HG02973 (cell line): Measurements from ENCODE around the gene BMAL1.

Experiments
- ATAC-seq: cut with Tn5 transposase; IDR thresholded peaks from one replicate; pipeline ENCODE4 v1.9.1; 2021; ENCODE audit warnings: moderate library complexity; ENCODE audit not compliant: unreplicated experiment

The BMAL1 gene

GRCh38 chr11:13290221-13290980 lies 12.8 kb downstream of the BMAL1 start:
- no peak for ATAC-seq

GRCh38 chr11:13291361-13291760 lies 13.8 kb downstream of the BMAL1 start:
- ATAC-seq = no peak

GRCh38 chr11:13291800-13292199 lies 14.2 kb downstream of the BMAL1 start:
- no peak for ATAC-seq

- ATAC-seq = no peak
Measured at GRCh38 chr11:13292970-13293369, 15.4 kb downstream of the BMAL1 start.

- ATAC-seq = no peak
Measured at GRCh38 chr11:13294178-13294577, 16.6 kb downstream of the BMAL1 start.

GRCh38 chr11:13294771-13295579 lies 17.4 kb downstream of the BMAL1 start:
- no peak for ATAC-seq

- no peak for ATAC-seq
Measured at GRCh38 chr11:13297308-13297916, 19.8 kb downstream of the BMAL1 start.

GRCh38 chr11:13297917-13298356 lies 20.3 kb downstream of the BMAL1 start:
- ATAC-seq = no peak

GRCh38 chr11:13298765-13299164 lies 21.2 kb downstream of the BMAL1 start:
- no peak for ATAC-seq

GRCh38 chr11:13301522-13301921 lies 23.9 kb downstream of the BMAL1 start:
- ATAC-seq = no peak

- no peak for ATAC-seq
Measured at GRCh38 chr11:13302420-13302958, 24.9 kb downstream of the BMAL1 start.

GRCh38 chr11:13303668-13304649 lies 26.4 kb downstream of the BMAL1 start:
- ATAC-seq = no peak

GRCh38 chr11:13304655-13305335 lies 27.2 kb downstream of the BMAL1 start:
- no peak for ATAC-seq

- ATAC-seq = no peak
Measured at GRCh38 chr11:13308704-13309103, 31.1 kb downstream of the BMAL1 start.

GRCh38 chr11:13309156-13309555 lies 31.6 kb downstream of the BMAL1 start:
- no peak for ATAC-seq

- no peak for ATAC-seq
Measured at GRCh38 chr11:13310443-13310842, 32.9 kb downstream of the BMAL1 start.

GRCh38 chr11:13311570-13311969 lies 34.0 kb downstream of the BMAL1 start:
- no peak for ATAC-seq

GRCh38 chr11:13313005-13313819 lies 35.6 kb downstream of the BMAL1 start:
- ATAC-seq = no peak
